HEK293 (cell line): Measurements from ENCODE around the gene MRTFA.

Experiments
- GLI4 ChIP-seq: fragments of 450-650 bp; formaldehyde crosslinking; IDR thresholded peaks from 2 replicates; pipeline ENCODE4 v1.5.1; 2016; ENCODE audit warnings: missing biosample characterization, missing genetic modification characterization
- GLIS1 ChIP-seq: fragments of 450-650 bp; formaldehyde crosslinking; IDR thresholded peaks from 2 replicates; pipeline ENCODE4 v1.5.1; 2016; ENCODE audit warnings: missing biosample characterization, missing genetic modification characterization
- KLF7 ChIP-seq: fragments of 450-650 bp; formaldehyde crosslinking; IDR thresholded peaks from 2 replicates; pipeline ENCODE4 v1.5.1; 2016; ENCODE audit warnings: missing biosample characterization, missing genetic modification characterization, borderline replicate concordance
- MEIS1 ChIP-seq: sonication (generic); formaldehyde crosslinking; IDR thresholded peaks from 2 replicates; pipeline ENCODE4 v1.8.1; 2022; ENCODE audit warnings: missing genetic modification reagents, mild to moderate bottlenecking, borderline replicate concordance
- PRDM2 ChIP-seq: fragments of 450-650 bp; formaldehyde crosslinking; IDR thresholded peaks from 2 replicates; pipeline ENCODE4 v1.5.1; 2016; ENCODE audit warnings: missing biosample characterization, missing genetic modification characterization, borderline replicate concordance
- TRIM28 ChIP-seq: IDR thresholded peaks from 2 replicates; pipeline ENCODE4 v1.6.1; 2011; ENCODE audit warnings: low read length, control low read depth, borderline replicate concordance
- TSHZ1 ChIP-seq: fragments of 450-650 bp; formaldehyde crosslinking; IDR thresholded peaks from 2 replicates; pipeline ENCODE4 v1.5.1; 2016; ENCODE audit warnings: missing biosample characterization, missing genetic modification characterization, borderline replicate concordance
- YY1 ChIP-seq: fragments of 450-650 bp; formaldehyde crosslinking; IDR thresholded peaks from 2 replicates; pipeline ENCODE4 v1.5.1; 2018; ENCODE audit warnings: missing biosample characterization, missing genetic modification characterization
- ZBTB6 ChIP-seq: fragments of 450-650 bp; formaldehyde crosslinking; IDR thresholded peaks from 2 replicates; pipeline ENCODE4 v1.5.1; 2017; ENCODE audit warnings: missing biosample characterization, missing genetic modification characterization
- ZEB2 ChIP-seq: fragments of 450-650 bp; formaldehyde crosslinking; IDR thresholded peaks from 2 replicates; pipeline ENCODE4 v1.5.1; 2016; ENCODE audit warnings: missing biosample characterization, missing genetic modification characterization
- ZFHX2 ChIP-seq: fragments of 450-650 bp; formaldehyde crosslinking; conservative IDR thresholded peaks from 2 replicates; pipeline ENCODE4 v1.5.1; 2016; ENCODE audit warnings: missing biosample characterization, missing genetic modification characterization
- ZNF184 ChIP-seq: fragments of 450-650 bp; IDR thresholded peaks from 2 replicates; pipeline ENCODE4 v1.5.1; 2018; ENCODE audit warnings: missing biosample characterization, mild to moderate bottlenecking, missing genetic modification characterization
- ZNF302 ChIP-seq: fragments of 450-650 bp; formaldehyde crosslinking; IDR thresholded peaks from 2 replicates; pipeline ENCODE4 v1.5.1; 2016; ENCODE audit warnings: missing biosample characterization, missing genetic modification characterization, low read depth
- ZNF350 ChIP-seq: fragments of 450-650 bp; formaldehyde crosslinking; IDR thresholded peaks from 2 replicates; pipeline ENCODE4 v1.5.0; 2017; ENCODE audit warnings: missing biosample characterization, mild to moderate bottlenecking, missing genetic modification characterization
- ZNF362 ChIP-seq: fragments of 450-650 bp; formaldehyde crosslinking; IDR thresholded peaks from 2 replicates; pipeline ENCODE4 v1.5.1; 2016; ENCODE audit warnings: missing biosample characterization, missing genetic modification characterization
- ZNF391 ChIP-seq: fragments of 450-650 bp; formaldehyde crosslinking; IDR thresholded peaks from 2 replicates; pipeline ENCODE4 v1.5.1; 2016; ENCODE audit warnings: low read depth, missing biosample characterization, missing genetic modification characterization, borderline replicate concordance
- ZNF426 ChIP-seq: fragments of 450-650 bp; formaldehyde crosslinking; IDR thresholded peaks from 2 replicates; pipeline ENCODE4 v1.5.1; 2017; ENCODE audit warnings: missing biosample characterization, missing genetic modification characterization, mild to moderate bottlenecking, inconsistent platforms, moderate library complexity
- ZNF433 ChIP-seq: fragments of 450-650 bp; formaldehyde crosslinking; IDR thresholded peaks from 2 replicates; pipeline ENCODE4 v1.5.1; 2016; ENCODE audit warnings: missing biosample characterization, missing genetic modification characterization, low read depth
- ZNF610 ChIP-seq: fragments of 450-650 bp; formaldehyde crosslinking; IDR thresholded peaks from 2 replicates; pipeline ENCODE4 v1.5.1; 2016; ENCODE audit warnings: missing biosample characterization, missing genetic modification characterization, borderline replicate concordance
- ZNF701 ChIP-seq: fragments of 450-650 bp; formaldehyde crosslinking; IDR thresholded peaks from 2 replicates; pipeline ENCODE4 v1.5.1; 2016; ENCODE audit warnings: missing biosample characterization, missing genetic modification characterization
- ZNF704 ChIP-seq: fragments of 450-650 bp; formaldehyde crosslinking; IDR thresholded peaks from 2 replicates; pipeline ENCODE4 v1.5.1; 2016; ENCODE audit warnings: missing biosample characterization, missing genetic modification characterization
- ZNF707 ChIP-seq: fragments of 450-650 bp; formaldehyde crosslinking; IDR thresholded peaks from 2 replicates; pipeline ENCODE4 v1.5.1; 2016; ENCODE audit warnings: missing biosample characterization, missing genetic modification characterization
- ZNF777 ChIP-seq: fragments of 450-650 bp; formaldehyde crosslinking; IDR thresholded peaks from 2 replicates; pipeline ENCODE4 v1.5.1; 2017; ENCODE audit warnings: missing biosample characterization, missing genetic modification characterization, borderline replicate concordance
- ZSCAN4 ChIP-seq: fragments of 450-650 bp; formaldehyde crosslinking; IDR thresholded peaks from 2 replicates; pipeline ENCODE4 v1.5.1; 2017; ENCODE audit warnings: missing biosample characterization, missing genetic modification characterization

MRTFA gene

GRCh38 chr22:40637183-40638150, 948 bp upstream of the MRTFA start (continued):
- no peak for TF ChIP-seq ZNF704 (tag by site-specific recombination)
- no peak for TF ChIP-seq MEIS1 (CRISPR knock-in tag)
- TF ChIP-seq ZNF426 (tag by site-specific recombination): no peak
- TF ChIP-seq ZNF707 (tag by site-specific recombination): no peak
- no peak for TF ChIP-seq ZBTB6 (tag by site-specific recombination)
- TF ChIP-seq ZNF184: no peak
- no peak for TF ChIP-seq YY1 (tag by site-specific recombination)
- no peak for TF ChIP-seq ZNF391
- TF ChIP-seq PRDM2 (tag by site-specific recombination): no peak
- no peak for TF ChIP-seq ZNF701 (tag by site-specific recombination)
- TF ChIP-seq ZFHX2 (tag by site-specific recombination): no peak
- no peak for TF ChIP-seq TSHZ1 (tag by site-specific recombination)
- TF ChIP-seq ZNF610 (tag by site-specific recombination): no peak
- TF ChIP-seq ZSCAN4 (tag by site-specific recombination): no peak
- TF ChIP-seq ZNF362 (tag by site-specific recombination): no peak
- TF ChIP-seq KLF7 (tag by site-specific recombination): no peak
- TF ChIP-seq ZNF433: no peak
- TF ChIP-seq ZEB2 (tag by site-specific recombination): no peak
- peak; percentile 12; the same call in 1 of the 2 replicates for TF ChIP-seq ZNF777 (tag by site-specific recombination)
- TF ChIP-seq GLI4 (tag by site-specific recombination): no peak
- TF ChIP-seq GLIS1 (tag by site-specific recombination): no peak
- TF ChIP-seq ZNF302 (tag by site-specific recombination): no peak
- TF ChIP-seq TRIM28: no peak
- TF ChIP-seq ZNF350 (tag by site-specific recombination): no peak
